NCI-H128 (cell line): ENCODE results near the gene THAP3.
"Not testable (repeated sequence)": the region's sequence is repeated elsewhere in the genome, so short reads cannot be mapped to it uniquely, and the experiment has no call there.

Experiments
- DNase-seq: peaks from one replicate; lab custom pipeline; 2025; ENCODE audit not compliant: unreplicated experiment; lab: John Stamatoyannopoulos, UW

The THAP3 gene

GRCh38 chr1:6590046-6590445 lies 34.6 kb upstream of the THAP3 start:
- DNase-seq: no peak

- DNase-seq: no peak
Measured at GRCh38 chr1:6591222-6591621, 33.4 kb upstream of the THAP3 start.

- no peak for DNase-seq
Measured at GRCh38 chr1:6591644-6592043, 33.0 kb upstream of the THAP3 start.

GRCh38 chr1:6592441-6592840 lies 32.2 kb upstream of the THAP3 start:
- no peak for DNase-seq

- no peak for DNase-seq
Measured at GRCh38 chr1:6592865-6593593, 31.6 kb upstream of the THAP3 start.

- no peak for DNase-seq
Measured at GRCh38 chr1:6593810-6594209, 30.9 kb upstream of the THAP3 start.

GRCh38 chr1:6594977-6595740 lies 29.5 kb upstream of the THAP3 start:
- DNase-seq: no peak

- no peak for DNase-seq
Measured at GRCh38 chr1:6596351-6596750, 28.3 kb upstream of the THAP3 start.

GRCh38 chr1:6596886-6597776 lies 27.5 kb upstream of the THAP3 start:
- DNase-seq: no peak

GRCh38 chr1:6597777-6598131 lies 26.9 kb upstream of the THAP3 start:
- DNase-seq: no peak

GRCh38 chr1:6599141-6599975 lies 25.3 kb upstream of the THAP3 start:
- DNase-seq: no peak

GRCh38 chr1:6599991-6600390 lies 24.7 kb upstream of the THAP3 start:
- DNase-seq: not testable (repeated sequence)

GRCh38 chr1:6600410-6601048 lies 24.1 kb upstream of the THAP3 start:
- DNase-seq: no peak

- no peak for DNase-seq
Measured at GRCh38 chr1:6601049-6601922, 23.4 kb upstream of the THAP3 start.

GRCh38 chr1:6601923-6602668 lies 22.6 kb upstream of the THAP3 start:
- no peak for DNase-seq

GRCh38 chr1:6602669-6603237 lies 21.9 kb upstream of the THAP3 start, which contains the start of gene KLHL21:
TSS of gene KLHL21 (minus strand) at chr1:6602869. CDS start at chr1:6602817, 52 bp downstream.
- DNase-seq: peak; percentile 59

- DNase-seq: no peak
Measured at GRCh38 chr1:6603238-6603914, 21.3 kb upstream of the THAP3 start.
